Measurements from ENCODE around the gene TXNIP.

The TXNIP gene

GRCh38 chr1:145990249-145990855, 6.0 kb downstream of the TXNIP start:
- peaks cover 12 to 38% of the 10 kb centered on the region in 2 experiments for H3K36me3 ChIP-seq (ENCODE audit: control insufficient read depth in 1 of 2, insufficient read depth in 2 of 2, low read depth in 1 of 2, low read length in 2 of 2)
- H2BK120ac ChIP-seq (ENCODE audit: low read depth, low read length): no peak overlapping the region
- H3K18ac ChIP-seq (ENCODE audit: low read depth in 1 of 2, low read length in 2 of 2): no peak overlapping the region
- no peak overlapping the region for H3K4me2 ChIP-seq (ENCODE audit: low read length, poor library complexity, severe bottlenecking)
- WGBS: 98% methylated on average over 6 of the region's 7 CpGs
- H2BK15ac ChIP-seq (ENCODE audit: low read depth, poor library complexity, severe bottlenecking): no peak overlapping the region
- no peaks in the 10 kb centered on the region for H3K27me3 ChIP-seq (ENCODE audit: control insufficient read depth in 1 of 2, insufficient read depth in 1 of 2, low read length in 2 of 2)
- no peak overlapping the region for H3K4me3 ChIP-seq (ENCODE audit: insufficient read depth in 1 of 2, low read depth in 1 of 2, low read length in 2 of 2)
- H3K9ac ChIP-seq (ENCODE audit: low read length): no peak overlapping the region
- no peak overlapping the region for H3K14ac ChIP-seq (ENCODE audit: low read length in 2 of 2)
- no peak overlapping the region for H4K8ac ChIP-seq (ENCODE audit: low read length)
- H3K4ac ChIP-seq (ENCODE audit: low read depth in 1 of 2, low read length in 2 of 2): no peak overlapping the region
- H2BK5ac ChIP-seq (ENCODE audit: low read depth, low read length, poor library complexity, severe bottlenecking): no peak overlapping the region
- no peak overlapping the region for H2AK5ac ChIP-seq (ENCODE audit: low read length, severe bottlenecking)
- H2AFZ ChIP-seq (ENCODE audit: low read depth, low read length): no peak overlapping the region
- no peak overlapping the region for H4K91ac ChIP-seq (ENCODE audit: low read length)
- H3K27ac ChIP-seq (ENCODE audit: low read length, poor library complexity, severe bottlenecking): no peak overlapping the region
- DNase-seq: no peak
- H2BK12ac ChIP-seq (ENCODE audit: low read length in 2 of 2): no peak overlapping the region
- no peaks in the 10 kb centered on the region for H3K9me3 ChIP-seq (ENCODE audit: control insufficient read depth, low read length)
- H3K79me1 ChIP-seq (replicated peaks; ENCODE audit: low read length, poor library complexity, severe bottlenecking): no peaks in the 10 kb centered on the region
- H3K4me1 ChIP-seq (ENCODE audit: control insufficient read depth, insufficient read depth, low read depth, low read length): peaks cover 8% of the 10 kb centered on the region
- H3K23ac ChIP-seq (ENCODE audit: low read length in 2 of 2): no peak overlapping the region

- no peak for DNase-seq
- Histone ChIP-seq H2AFZ (ENCODE audit: low read depth, low read length) (no peak overlapping the region), H3K9ac (ENCODE audit: low read length) (no peak overlapping the region), H3K79me1 (replicated peaks; ENCODE audit: low read length, poor library complexity, severe bottlenecking) (no peaks in the 10 kb centered on the region), H3K14ac (ENCODE audit: low read length in 2 of 2) (no peak overlapping the region), H3K4me3 (ENCODE audit: insufficient read depth in 1 of 2, low read depth in 1 of 2, low read length in 2 of 2) (no peak overlapping the region), H3K27ac (ENCODE audit: low read length, poor library complexity, severe bottlenecking) (no peak overlapping the region), H3K9me3 (ENCODE audit: control insufficient read depth, low read length) (no peaks in the 10 kb centered on the region), H4K8ac (ENCODE audit: low read length) (no peak overlapping the region), H4K91ac (ENCODE audit: low read length) (no peak overlapping the region), H3K18ac (ENCODE audit: low read depth in 1 of 2, low read length in 2 of 2) (no peak overlapping the region), H2AK5ac (ENCODE audit: low read length, severe bottlenecking) (peak overlapping the region; percentile 21), H2BK15ac (ENCODE audit: low read depth, poor library complexity, severe bottlenecking) (no peak overlapping the region), H2BK12ac (ENCODE audit: low read length in 2 of 2) (no peak overlapping the region), H3K27me3 (ENCODE audit: control insufficient read depth in 1 of 2, insufficient read depth in 1 of 2, low read length in 2 of 2) (no peaks in the 10 kb centered on the region), H3K4me1 (ENCODE audit: control insufficient read depth, insufficient read depth, low read depth, low read length) (peaks cover 5% of the 10 kb centered on the region), H2BK5ac (ENCODE audit: low read depth, low read length, poor library complexity, severe bottlenecking) (no peak overlapping the region), H2BK120ac (ENCODE audit: low read depth, low read length) (no peak overlapping the region), H3K4ac (ENCODE audit: low read depth in 1 of 2, low read length in 2 of 2) (no peak overlapping the region), H3K36me3 (ENCODE audit: control insufficient read depth in 1 of 2, insufficient read depth in 2 of 2, low read depth in 1 of 2, low read length in 2 of 2) (peaks cover 7 to 24% of the 10 kb centered on the region in 2 experiments), H3K23ac (ENCODE audit: low read length in 2 of 2) (no peak overlapping the region), H3K4me2 (ENCODE audit: low read length, poor library complexity, severe bottlenecking) (no peak overlapping the region)
- 90% methylated on average over 5 of the region's 5 CpGs for WGBS
Measured at GRCh38 chr1:145988773-145989172, 7.6 kb downstream of the TXNIP start.

GRCh38 chr1:145987926-145988325, 8.5 kb downstream of the TXNIP start:
- Histone ChIP-seq H3K14ac (ENCODE audit: low read length in 2 of 2) (no peak overlapping the region), H3K9ac (ENCODE audit: low read length) (no peak overlapping the region), H2BK12ac (ENCODE audit: low read length in 2 of 2) (no peak overlapping the region), H3K9me3 (ENCODE audit: control insufficient read depth, low read length) (no peaks in the 10 kb centered on the region), H3K18ac (ENCODE audit: low read depth in 1 of 2, low read length in 2 of 2) (no peak overlapping the region), H2BK5ac (ENCODE audit: low read depth, low read length, poor library complexity, severe bottlenecking) (no peak overlapping the region), H3K4ac (ENCODE audit: low read depth in 1 of 2, low read length in 2 of 2) (no peak overlapping the region), H4K8ac (ENCODE audit: low read length) (no peak overlapping the region), H4K91ac (ENCODE audit: low read length) (no peak overlapping the region), H3K79me1 (replicated peaks; ENCODE audit: low read length, poor library complexity, severe bottlenecking) (no peaks in the 10 kb centered on the region), H3K27ac (ENCODE audit: low read length, poor library complexity, severe bottlenecking) (no peak overlapping the region), H3K4me2 (ENCODE audit: low read length, poor library complexity, severe bottlenecking) (no peak overlapping the region), H2BK120ac (ENCODE audit: low read depth, low read length) (no peak overlapping the region), H3K4me1 (ENCODE audit: control insufficient read depth, insufficient read depth, low read depth, low read length) (peaks cover 3% of the 10 kb centered on the region), H2AFZ (ENCODE audit: low read depth, low read length) (no peak overlapping the region), H2AK5ac (ENCODE audit: low read length, severe bottlenecking) (no peak overlapping the region), H3K4me3 (ENCODE audit: insufficient read depth in 1 of 2, low read depth in 1 of 2, low read length in 2 of 2) (no peak overlapping the region), H3K36me3 (ENCODE audit: control insufficient read depth in 1 of 2, insufficient read depth in 2 of 2, low read depth in 1 of 2, low read length in 2 of 2) (peaks cover 4 to 16% of the 10 kb centered on the region in 2 experiments), H3K23ac (ENCODE audit: low read length in 2 of 2) (no peak overlapping the region), H3K27me3 (ENCODE audit: control insufficient read depth in 1 of 2, insufficient read depth in 1 of 2, low read length in 2 of 2) (no peaks in the 10 kb centered on the region), H2BK15ac (ENCODE audit: low read depth, poor library complexity, severe bottlenecking) (no peak overlapping the region)
- no peak for DNase-seq
- 100% methylated on average over 1 of the region's 1 CpG for WGBS

DNA sequence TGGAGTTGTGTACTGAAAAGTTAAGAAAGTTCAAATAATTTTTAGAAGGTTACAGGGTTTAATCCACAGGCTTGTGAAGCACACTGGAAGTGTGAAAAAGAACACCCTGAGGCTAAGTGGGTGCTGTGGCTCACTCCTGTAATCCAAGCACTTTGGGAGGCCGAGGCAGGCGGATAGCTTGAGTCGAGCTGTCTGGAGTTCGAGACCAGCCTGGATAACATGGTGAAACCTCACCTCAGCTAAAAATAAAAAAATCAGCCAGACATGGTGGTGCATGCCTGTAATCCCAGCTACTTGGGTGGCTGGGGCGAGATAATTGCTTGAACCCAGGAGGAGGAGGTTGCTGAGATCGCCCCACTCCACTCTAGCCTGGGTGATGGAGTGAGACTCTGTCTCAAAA, 9.8 kb downstream of the TXNIP start:
- H3K4ac ChIP-seq (ENCODE audit: low read depth in 1 of 2, low read length in 2 of 2): peak overlapping the region; percentile 31 to 59
- H3K14ac ChIP-seq (ENCODE audit: low read length in 2 of 2): no peak overlapping the region
- H2BK12ac ChIP-seq (ENCODE audit: low read length in 2 of 2): peak overlapping the region; percentile 21 to 77
- no peak overlapping the region for H3K4me3 ChIP-seq (ENCODE audit: insufficient read depth in 1 of 2, low read depth in 1 of 2, low read length in 2 of 2)
- no peak overlapping the region for H3K23ac ChIP-seq (ENCODE audit: low read length in 2 of 2)
- no peak overlapping the region for H2AFZ ChIP-seq (ENCODE audit: low read depth, low read length)
- H3K27ac ChIP-seq (ENCODE audit: low read length, poor library complexity, severe bottlenecking): no peak overlapping the region
- H2BK15ac ChIP-seq (ENCODE audit: low read depth, poor library complexity, severe bottlenecking): no peak overlapping the region
- H4K91ac ChIP-seq (ENCODE audit: low read length): no peak overlapping the region
- H2BK120ac ChIP-seq (ENCODE audit: low read depth, low read length): no peak overlapping the region
- DNase-seq: no peak
- WGBS: 95% methylated on average over 6 of the region's 6 CpGs
- peaks cover 0 to 2% of the 10 kb centered on the region in 2 experiments for H3K36me3 ChIP-seq (ENCODE audit: control insufficient read depth in 1 of 2, insufficient read depth in 2 of 2, low read depth in 1 of 2, low read length in 2 of 2)
- no peaks in the 10 kb centered on the region for H3K4me1 ChIP-seq (ENCODE audit: control insufficient read depth, insufficient read depth, low read depth, low read length)
- H2BK5ac ChIP-seq (ENCODE audit: low read depth, low read length, poor library complexity, severe bottlenecking): no peak overlapping the region
- no peak overlapping the region for H4K8ac ChIP-seq (ENCODE audit: low read length)
- H2AK5ac ChIP-seq (ENCODE audit: low read length, severe bottlenecking): no peak overlapping the region
- H3K4me2 ChIP-seq (ENCODE audit: low read length, poor library complexity, severe bottlenecking): no peak overlapping the region
- H3K9me3 ChIP-seq (ENCODE audit: control insufficient read depth, low read length): no peaks in the 10 kb centered on the region
- peak overlapping the region; percentile 18 to 71 for H3K18ac ChIP-seq (ENCODE audit: low read depth in 1 of 2, low read length in 2 of 2)
- H3K9ac ChIP-seq (ENCODE audit: low read length): no peak overlapping the region
- H3K79me1 ChIP-seq (replicated peaks; ENCODE audit: low read length, poor library complexity, severe bottlenecking): no peaks in the 10 kb centered on the region
- H3K27me3 ChIP-seq (ENCODE audit: control insufficient read depth in 1 of 2, insufficient read depth in 1 of 2, low read length in 2 of 2): no peaks in the 10 kb centered on the region

Data from mesenchymal stem cell (in vitro differentiated cells and primary cell).